ENCODE measurements around the gene KDM4B.

The KDM4B gene

GRCh38 chr19:5108123-5108596 is 139.2 kb downstream of the KDM4B start:
- H3K36me3 ChIP-seq (ENCODE audit: control insufficient read depth in 4 of 4, insufficient read depth in 4 of 4, low read length in 3 of 4) = peaks cover 0 to 25% (median 10%) of the 10 kb centered on the region in 4 experiments
- CTCF ChIA-PET = no interaction called here
- DNase-seq = no peak
- WGBS (ENCODE audit: insufficient coverage) = 92% methylated on average over 9 of the region's 12 CpGs
- H3K27ac ChIP-seq (ENCODE audit: insufficient read depth in 1 of 2, low read depth in 1 of 2, low read length in 2 of 2, poor library complexity in 1 of 2, severe bottlenecking in 2 of 2) = no peak overlapping the region
- no peaks in the 10 kb centered on the region for H3K9me3 ChIP-seq (ENCODE audit: control extremely low read depth in 1 of 5, control insufficient read depth in 4 of 5, insufficient read depth in 2 of 5, low read depth in 1 of 5, low read length in 4 of 5)
- POLR2A ChIA-PET = no interaction called here
- no peak overlapping the region for H3K4me3 ChIP-seq (ENCODE audit: control insufficient read depth in 1 of 7, extremely low read depth in 1 of 7, insufficient read depth in 4 of 7, low read depth in 2 of 7, low read length in 6 of 7)
- no peaks in the 10 kb centered on the region for H3K27me3 ChIP-seq (replicated peaks in 2 of 5; ENCODE audit: control insufficient read depth in 4 of 5, insufficient read depth in 5 of 5, low read length in 4 of 5)
- no peaks in the 10 kb centered on the region for H3K4me1 ChIP-seq (ENCODE audit: control extremely low read depth in 1 of 4, control insufficient read depth in 4 of 4, insufficient read depth in 4 of 4, low read length in 3 of 4)

- Histone ChIP-seq H3K4me1 (ENCODE audit: control extremely low read depth in 1 of 4, control insufficient read depth in 4 of 4, insufficient read depth in 4 of 4, low read length in 3 of 4) (no peaks in the 10 kb centered on the region), H3K27ac (ENCODE audit: insufficient read depth in 1 of 2, low read depth in 1 of 2, low read length in 2 of 2, poor library complexity in 1 of 2, severe bottlenecking in 2 of 2) (no peak overlapping the region), H3K9me3 (ENCODE audit: control extremely low read depth in 1 of 5, control insufficient read depth in 4 of 5, insufficient read depth in 2 of 5, low read depth in 1 of 5, low read length in 4 of 5) (no peaks in the 10 kb centered on the region), H3K27me3 (replicated peaks in 2 of 5; ENCODE audit: control insufficient read depth in 4 of 5, insufficient read depth in 5 of 5, low read length in 4 of 5) (no peaks in the 10 kb centered on the region), H3K36me3 (ENCODE audit: control insufficient read depth in 4 of 4, insufficient read depth in 4 of 4, low read length in 3 of 4) (peaks cover 0 to 31% (median 11%) of the 10 kb centered on the region in 4 experiments), H3K4me3 (ENCODE audit: control insufficient read depth in 1 of 7, extremely low read depth in 1 of 7, insufficient read depth in 4 of 7, low read depth in 2 of 7, low read length in 6 of 7) (no peak overlapping the region)
- 98% methylated on average over 13 of the region's 13 CpGs for WGBS (ENCODE audit: insufficient coverage)
- CTCF ChIA-PET = no interaction called here
- POLR2A ChIA-PET = no interaction called here
- DNase-seq = no peak
Measured at GRCh38 chr19:5108866-5109265, 140.0 kb downstream of the KDM4B start.

GRCh38 chr19:5109560-5109959 is 140.6 kb downstream of the KDM4B start:
- no peak overlapping the region for H3K4me3 ChIP-seq (ENCODE audit: control insufficient read depth in 1 of 7, extremely low read depth in 1 of 7, insufficient read depth in 4 of 7, low read depth in 2 of 7, low read length in 6 of 7)
- no peak overlapping the region for H3K27ac ChIP-seq (ENCODE audit: insufficient read depth in 1 of 2, low read depth in 1 of 2, low read length in 2 of 2, poor library complexity in 1 of 2, severe bottlenecking in 2 of 2)
- peaks cover 3 to 37% (median 12%) of the 10 kb centered on the region in 4 experiments for H3K36me3 ChIP-seq (ENCODE audit: control insufficient read depth in 4 of 4, insufficient read depth in 4 of 4, low read length in 3 of 4)
- CTCF ChIA-PET = no interaction called here
- no peaks in the 10 kb centered on the region for H3K9me3 ChIP-seq (ENCODE audit: control extremely low read depth in 1 of 5, control insufficient read depth in 4 of 5, insufficient read depth in 2 of 5, low read depth in 1 of 5, low read length in 4 of 5)
- no peak for DNase-seq
- POLR2A ChIA-PET = no interaction called here
- 97% methylated on average over 16 of the region's 17 CpGs for WGBS (ENCODE audit: insufficient coverage)
- no peaks in the 10 kb centered on the region for H3K4me1 ChIP-seq (ENCODE audit: control extremely low read depth in 1 of 4, control insufficient read depth in 4 of 4, insufficient read depth in 4 of 4, low read length in 3 of 4)
- H3K27me3 ChIP-seq (replicated peaks in 2 of 5; ENCODE audit: control insufficient read depth in 4 of 5, insufficient read depth in 5 of 5, low read length in 4 of 5) = no peaks in the 10 kb centered on the region

- POLR2A ChIA-PET = no interaction called here
- Histone ChIP-seq H3K4me3 (ENCODE audit: control insufficient read depth in 1 of 7, extremely low read depth in 1 of 7, insufficient read depth in 4 of 7, low read depth in 2 of 7, low read length in 6 of 7) (no peak overlapping the region), H3K4me1 (ENCODE audit: control extremely low read depth in 1 of 4, control insufficient read depth in 4 of 4, insufficient read depth in 4 of 4, low read length in 3 of 4) (no peaks in the 10 kb centered on the region), H3K9me3 (ENCODE audit: control extremely low read depth in 1 of 5, control insufficient read depth in 4 of 5, insufficient read depth in 2 of 5, low read depth in 1 of 5, low read length in 4 of 5) (peaks cover 0 to 2% (median 0%) of the 10 kb centered on the region in 5 experiments), H3K27me3 (replicated peaks in 2 of 5; ENCODE audit: control insufficient read depth in 4 of 5, insufficient read depth in 5 of 5, low read length in 4 of 5) (no peaks in the 10 kb centered on the region), H3K36me3 (ENCODE audit: control insufficient read depth in 4 of 4, insufficient read depth in 4 of 4, low read length in 3 of 4) (peaks cover 3 to 40% (median 14%) of the 10 kb centered on the region in 4 experiments), H3K27ac (ENCODE audit: insufficient read depth in 1 of 2, low read depth in 1 of 2, low read length in 2 of 2, poor library complexity in 1 of 2, severe bottlenecking in 2 of 2) (no peak overlapping the region)
- 96% methylated on average over 27 of the region's 27 CpGs for WGBS (ENCODE audit: insufficient coverage)
- DNase-seq = no peak
- CTCF ChIA-PET = no interaction called here
Measured at GRCh38 chr19:5110546-5110945, 141.6 kb downstream of the KDM4B start.

GRCh38 chr19:5111051-5111450 is 142.1 kb downstream of the KDM4B start:
- Histone ChIP-seq H3K27ac (ENCODE audit: insufficient read depth in 1 of 2, low read depth in 1 of 2, low read length in 2 of 2, poor library complexity in 1 of 2, severe bottlenecking in 2 of 2) (no peak overlapping the region), H3K4me1 (ENCODE audit: control extremely low read depth in 1 of 4, control insufficient read depth in 4 of 4, insufficient read depth in 4 of 4, low read length in 3 of 4) (no peaks in the 10 kb centered on the region), H3K36me3 (ENCODE audit: control insufficient read depth in 4 of 4, insufficient read depth in 4 of 4, low read length in 3 of 4) (peaks cover 3 to 44% (median 14%) of the 10 kb centered on the region in 4 experiments), H3K4me3 (ENCODE audit: control insufficient read depth in 1 of 7, extremely low read depth in 1 of 7, insufficient read depth in 4 of 7, low read depth in 2 of 7, low read length in 6 of 7) (no peak overlapping the region), H3K27me3 (replicated peaks in 2 of 5; ENCODE audit: control insufficient read depth in 4 of 5, insufficient read depth in 5 of 5, low read length in 4 of 5) (no peaks in the 10 kb centered on the region), H3K9me3 (ENCODE audit: control extremely low read depth in 1 of 5, control insufficient read depth in 4 of 5, insufficient read depth in 2 of 5, low read depth in 1 of 5, low read length in 4 of 5) (peaks cover 0 to 5% (median 0%) of the 10 kb centered on the region in 5 experiments)
- WGBS (ENCODE audit: insufficient coverage) = 95% methylated on average over 20 of the region's 21 CpGs
- ChIA-PET CTCF (no interaction called here), POLR2A (no interaction called here)
- no peak for DNase-seq

GRCh38 chr19:5112175-5112574 is 143.3 kb downstream of the KDM4B start:
- no peak overlapping the region for H3K27ac ChIP-seq (ENCODE audit: insufficient read depth in 1 of 2, low read depth in 1 of 2, low read length in 2 of 2, poor library complexity in 1 of 2, severe bottlenecking in 2 of 2)
- 99% methylated on average over 6 of the region's 6 CpGs for WGBS (ENCODE audit: insufficient coverage)
- H3K4me3 ChIP-seq (ENCODE audit: control insufficient read depth in 1 of 7, extremely low read depth in 1 of 7, insufficient read depth in 4 of 7, low read depth in 2 of 7, low read length in 6 of 7) = no peak overlapping the region
- no peaks in the 10 kb centered on the region for H3K27me3 ChIP-seq (replicated peaks in 2 of 5; ENCODE audit: control insufficient read depth in 4 of 5, insufficient read depth in 5 of 5, low read length in 4 of 5)
- H3K4me1 ChIP-seq (ENCODE audit: control extremely low read depth in 1 of 4, control insufficient read depth in 4 of 4, insufficient read depth in 4 of 4, low read length in 3 of 4) = no peaks in the 10 kb centered on the region
- no peak for DNase-seq
- peaks cover 0 to 5% (median 3%) of the 10 kb centered on the region in 5 experiments for H3K9me3 ChIP-seq (ENCODE audit: control extremely low read depth in 1 of 5, control insufficient read depth in 4 of 5, insufficient read depth in 2 of 5, low read depth in 1 of 5, low read length in 4 of 5)
- ChIA-PET CTCF (interaction anchor here (0.6 kb wide), 1 partner anchor 11 kb away, joined by 3 read pairs; no protein-coding TSS in a partner anchor), POLR2A (no interaction called here)
- H3K36me3 ChIP-seq (ENCODE audit: control insufficient read depth in 4 of 4, insufficient read depth in 4 of 4, low read length in 3 of 4) = peaks cover 2 to 44% (median 12%) of the 10 kb centered on the region in 4 experiments

GRCh38 chr19:5112681-5113575 is 144.0 kb downstream of the KDM4B start:
- Histone ChIP-seq H3K4me3 (ENCODE audit: control insufficient read depth in 1 of 7, extremely low read depth in 1 of 7, insufficient read depth in 4 of 7, low read depth in 2 of 7, low read length in 6 of 7) (no peak overlapping the region), H3K36me3 (ENCODE audit: control insufficient read depth in 4 of 4, insufficient read depth in 4 of 4, low read length in 3 of 4) (peaks cover 2 to 41% (median 12%) of the 10 kb centered on the region in 4 experiments), H3K4me1 (ENCODE audit: control extremely low read depth in 1 of 4, control insufficient read depth in 4 of 4, insufficient read depth in 4 of 4, low read length in 3 of 4) (no peaks in the 10 kb centered on the region), H3K27ac (ENCODE audit: insufficient read depth in 1 of 2, low read depth in 1 of 2, low read length in 2 of 2, poor library complexity in 1 of 2, severe bottlenecking in 2 of 2) (no peak overlapping the region), H3K27me3 (replicated peaks in 2 of 5; ENCODE audit: control insufficient read depth in 4 of 5, insufficient read depth in 5 of 5, low read length in 4 of 5) (no peaks in the 10 kb centered on the region), H3K9me3 (ENCODE audit: control extremely low read depth in 1 of 5, control insufficient read depth in 4 of 5, insufficient read depth in 2 of 5, low read depth in 1 of 5, low read length in 4 of 5) (peaks cover 0 to 5% (median 3%) of the 10 kb centered on the region in 5 experiments)
- WGBS (ENCODE audit: insufficient coverage) = 98% methylated on average over 21 of the region's 27 CpGs
- ChIA-PET POLR2A (interaction anchor here (0.7 kb wide), 1 partner anchor 427 kb away, joined by 5 read pairs; no protein-coding TSS in a partner anchor), CTCF (interaction anchor here (0.6 kb wide), 1 partner anchor 228 kb away, joined by 3 read pairs; no protein-coding TSS in a partner anchor)
- DNase-seq = no peak

Data from common myeloid progenitor, CD34-positive (primary cell).